Measurements from ENCODE around the gene PSME2. TPM values are rescaled to one million over a fixed set of nuclear protein-coding genes. Genes with fewer than 3 reads are reported as not detected.
A peak's percentile ranks its signal among the peaks of the same experiment; 100 is the strongest.

The PSME2 gene
- total and polyA plus RNA-seq, 5 donors from 2014 or later, result 167 to 603 (median 393) TPM

- Histone ChIP-seq H3K36me3 (ENCODE audit: control insufficient read depth, insufficient read depth, low read length) (peaks cover 49% of the 10 kb centered on the region), H3K4me3 (ENCODE audit: low read depth, low read length) (peak overlapping the region; percentile 77), H3K27me3 (ENCODE audit: control insufficient read depth, insufficient read depth, low read length) (no peaks in the 10 kb centered on the region), H3K27ac (ENCODE audit: insufficient read depth, low read length, poor library complexity, severe bottlenecking) (peak overlapping the region; percentile 92), H3K9me3 (ENCODE audit: control insufficient read depth in 2 of 2, low read length in 2 of 2) (no peaks in the 10 kb centered on the region), H3K4me1 (ENCODE audit: control insufficient read depth, insufficient read depth, low read length, poor library complexity, severe bottlenecking) (peaks cover 46% of the 10 kb centered on the region)
- Mint-ChIP-seq H3K9me3 (no peaks in the 10 kb centered on the region), H3K4me1 (peaks cover 0 to 68% (median 41%) of the 10 kb centered on the region in 4 donors), H3K4me3 (peak overlapping the region; percentile 92 to 98 (median 95)), H3K27me3 (no peaks in the 10 kb centered on the region), H3K36me3 (peaks cover 15% of the 10 kb centered on the region), H3K27ac (peak overlapping the region; percentile 70 to 93 (median 88))
- no peak for ATAC-seq (ENCODE audit: low read depth in 2 of 2)
- no peak for DNase-seq
Measured at GRCh38 chr14:24147761-24148428, 1.5 kb upstream of the PSME2 start.

GRCh38 chr14:24146978-24147760 lies 759 bp upstream of the PSME2 start, which contains the start of gene RNF31:
Gene RNF31 (plus strand): TSS chr14:24147498. CDS start chr14:24147699, 201 bp downstream.
- peak within 1 kb of the TSS; percentile 96 for H3K4me3 ChIP-seq (ENCODE audit: low read depth, low read length)
- peak within 1 kb of the TSS; percentile 98 to 100 (median 100) for H3K4me3 Mint-ChIP-seq
- H3K4me1 Mint-ChIP-seq, result peaks cover 0 to 75% (median 41%) of the 10 kb centered on the region in 4 donors
- H3K27ac ChIP-seq (ENCODE audit: insufficient read depth, low read length, poor library complexity, severe bottlenecking), result peak within 1 kb of the TSS; percentile 92
- DNase-seq (peak; percentile 97 to 100 (median 97)), ATAC-seq (ENCODE audit: low read depth in 2 of 2) (peak; percentile 89 to 90)
- peaks cover 49% of the 10 kb centered on the region for H3K4me1 ChIP-seq (ENCODE audit: control insufficient read depth, insufficient read depth, low read length, poor library complexity, severe bottlenecking)
- peak within 1 kb of the TSS; percentile 92 to 98 (median 97) for H3K27ac Mint-ChIP-seq
- no peaks in the 10 kb centered on the region for H3K9me3 ChIP-seq (ENCODE audit: control insufficient read depth in 2 of 2, low read length in 2 of 2)
- no peaks in the 10 kb centered on the region for H3K27me3 ChIP-seq (ENCODE audit: control insufficient read depth, insufficient read depth, low read length)
- H3K9me3 Mint-ChIP-seq, result no peaks in the 10 kb centered on the region
- H3K27me3 Mint-ChIP-seq, result no peaks in the 10 kb centered on the region
- peaks cover 15% of the 10 kb centered on the region for H3K36me3 Mint-ChIP-seq
- H3K36me3 ChIP-seq (ENCODE audit: control insufficient read depth, insufficient read depth, low read length), result peaks cover 44% of the 10 kb centered on the region

- H3K27ac Mint-ChIP-seq, result peak overlapping the region; percentile 92 to 98 (median 97)
- H3K9me3 ChIP-seq (ENCODE audit: control insufficient read depth in 2 of 2, low read length in 2 of 2), result no peaks in the 10 kb centered on the region
- no peak for ATAC-seq (ENCODE audit: low read depth in 2 of 2)
- peak overlapping the region; percentile 96 for H3K4me3 ChIP-seq (ENCODE audit: low read depth, low read length)
- H3K4me1 Mint-ChIP-seq, result peaks cover 0 to 77% (median 45%) of the 10 kb centered on the region in 4 donors
- H3K4me1 ChIP-seq (ENCODE audit: control insufficient read depth, insufficient read depth, low read length, poor library complexity, severe bottlenecking), result peaks cover 55% of the 10 kb centered on the region
- peak overlapping the region; percentile 98 to 100 (median 100) for H3K4me3 Mint-ChIP-seq
- DNase-seq, result peak in 1 of 3 donors; percentile 43
- H3K36me3 ChIP-seq (ENCODE audit: control insufficient read depth, insufficient read depth, low read length), result peaks cover 31% of the 10 kb centered on the region
- no peaks in the 10 kb centered on the region for H3K9me3 Mint-ChIP-seq
- no peaks in the 10 kb centered on the region for H3K27me3 Mint-ChIP-seq
- no peaks in the 10 kb centered on the region for H3K27me3 ChIP-seq (ENCODE audit: control insufficient read depth, insufficient read depth, low read length)
- peak overlapping the region; percentile 92 for H3K27ac ChIP-seq (ENCODE audit: insufficient read depth, low read length, poor library complexity, severe bottlenecking)
- H3K36me3 Mint-ChIP-seq, result peaks cover 12% of the 10 kb centered on the region
Measured at GRCh38 chr14:24145690-24146452, 539 bp downstream of the PSME2 start.

- Mint-ChIP-seq H3K9me3 (no peaks in the 10 kb centered on the region), H3K4me3 (peak overlapping the region; percentile 98 to 100 (median 100)), H3K27me3 (no peaks in the 10 kb centered on the region), H3K4me1 (peaks cover 0 to 76% (median 40%) of the 10 kb centered on the region in 4 donors), H3K27ac (peak overlapping the region; percentile 55 to 98 (median 90)), H3K36me3 (peaks cover 8% of the 10 kb centered on the region)
- ATAC-seq (ENCODE audit: low read depth in 2 of 2) (no peak), DNase-seq (no peak)
- peak overlapping the region; percentile 92 for H3K27ac ChIP-seq (ENCODE audit: insufficient read depth, low read length, poor library complexity, severe bottlenecking)
- peaks cover 24% of the 10 kb centered on the region for H3K36me3 ChIP-seq (ENCODE audit: control insufficient read depth, insufficient read depth, low read length)
- H3K4me1 ChIP-seq (ENCODE audit: control insufficient read depth, insufficient read depth, low read length, poor library complexity, severe bottlenecking), result peaks cover 59% of the 10 kb centered on the region
- no peaks in the 10 kb centered on the region for H3K9me3 ChIP-seq (ENCODE audit: control insufficient read depth in 2 of 2, low read length in 2 of 2)
- H3K27me3 ChIP-seq (ENCODE audit: control insufficient read depth, insufficient read depth, low read length), result no peaks in the 10 kb centered on the region
- H3K4me3 ChIP-seq (ENCODE audit: low read depth, low read length), result peak overlapping the region; percentile 96
Measured at GRCh38 chr14:24145219-24145618, 1.2 kb downstream of the PSME2 start.

- peak overlapping the region; percentile 57 to 77 (median 66) for H3K4me3 Mint-ChIP-seq
- no peak overlapping the region for H3K27ac ChIP-seq (ENCODE audit: insufficient read depth, low read length, poor library complexity, severe bottlenecking)
- H3K9me3 Mint-ChIP-seq, result no peaks in the 10 kb centered on the region
- H3K36me3 Mint-ChIP-seq, result peaks cover 8% of the 10 kb centered on the region
- H3K36me3 ChIP-seq (ENCODE audit: control insufficient read depth, insufficient read depth, low read length), result peaks cover 17% of the 10 kb centered on the region
- H3K4me3 ChIP-seq (ENCODE audit: low read depth, low read length), result peak overlapping the region; percentile 13
- H3K4me1 Mint-ChIP-seq, result peaks cover 6 to 76% (median 42%) of the 10 kb centered on the region in 4 donors
- no peak for DNase-seq
- H3K4me1 ChIP-seq (ENCODE audit: control insufficient read depth, insufficient read depth, low read length, poor library complexity, severe bottlenecking), result peaks cover 59% of the 10 kb centered on the region
- peak overlapping the region in 2 of 3 donors; percentile 50 to 79 for H3K27ac Mint-ChIP-seq
- H3K9me3 ChIP-seq (ENCODE audit: control insufficient read depth in 2 of 2, low read length in 2 of 2), result no peaks in the 10 kb centered on the region
- H3K27me3 Mint-ChIP-seq, result no peaks in the 10 kb centered on the region
- H3K27me3 ChIP-seq (ENCODE audit: control insufficient read depth, insufficient read depth, low read length), result no peaks in the 10 kb centered on the region
- no peak for ATAC-seq (ENCODE audit: low read depth in 2 of 2)
Measured at GRCh38 chr14:24144451-24144850, 2.0 kb downstream of the PSME2 start.

- DNase-seq (no peak), ATAC-seq (ENCODE audit: low read depth in 2 of 2) (no peak)
- Histone ChIP-seq H3K4me1 (ENCODE audit: control insufficient read depth, insufficient read depth, low read length, poor library complexity, severe bottlenecking) (peaks cover 56% of the 10 kb centered on the region), H3K36me3 (ENCODE audit: control insufficient read depth, insufficient read depth, low read length) (peaks cover 18% of the 10 kb centered on the region), H3K9me3 (ENCODE audit: control insufficient read depth in 2 of 2, low read length in 2 of 2) (no peaks in the 10 kb centered on the region), H3K27me3 (ENCODE audit: control insufficient read depth, insufficient read depth, low read length) (no peaks in the 10 kb centered on the region), H3K4me3 (ENCODE audit: low read depth, low read length) (no peak overlapping the region), H3K27ac (ENCODE audit: insufficient read depth, low read length, poor library complexity, severe bottlenecking) (no peak overlapping the region)
- Mint-ChIP-seq H3K4me1 (peaks cover 6 to 76% (median 44%) of the 10 kb centered on the region in 4 donors), H3K27me3 (no peaks in the 10 kb centered on the region), H3K36me3 (peaks cover 16% of the 10 kb centered on the region), H3K9me3 (no peaks in the 10 kb centered on the region), H3K27ac (peak overlapping the region in 1 of 3 donors; percentile 14), H3K4me3 (peak overlapping the region; percentile 43 to 74 (median 58))
Measured at GRCh38 chr14:24143511-24143910, 2.9 kb downstream of the PSME2 start.

Data from CD4-positive, CD25-positive, alpha-beta regulatory T cell (primary cell).